SU-DHL-6 (cell line): ENCODE data around the gene PYGB.

Experiments
- H2AFZ ChIP-seq: fragments of 200-600 bp; sonication (generic); 2 replicates; pipeline ENCODE4 v1.6.1; 2014; ENCODE audit warnings: low read depth, mild to moderate bottlenecking, moderate library complexity, mixed read lengths, antibody characterized with exemption, low read length; ENCODE audit not compliant: severe bottlenecking
- H3F3A ChIP-seq: fragments of 200-600 bp; shearing (Covaris generic); 2 replicates; pipeline ENCODE4 v1.6.0; 2016; ENCODE audit warnings: antibody characterized with exemption, mild to moderate bottlenecking; ENCODE audit not compliant: insufficient read depth
- H3K27ac ChIP-seq: fragments of 200-600 bp; sonication (generic); 2 replicates; pipeline ENCODE4 v1.5.1; 2016; ENCODE audit warnings: low read depth, mild to moderate bottlenecking, low read length, moderate library complexity, mixed read lengths
- H3K27me3 ChIP-seq: fragments of 200-600 bp; sonication (generic), shearing (Covaris generic); 2 replicates; pipeline ENCODE4 v1.6.0; 2014; ENCODE audit warnings: mild to moderate bottlenecking, low read length
- H3K36me3 ChIP-seq: fragments of 200-600 bp; sonication (generic); 2 replicates; pipeline ENCODE4 v1.6.1; 2014; ENCODE audit warnings: mild to moderate bottlenecking, low read length, mixed read lengths
- H3K4me2 ChIP-seq: fragments of 300-600, 200-600 bp; shearing (Covaris generic), sonication (generic); 2 replicates; pipeline ENCODE4 v1.6.0; 2014; ENCODE audit warnings: low read length, low read depth, mild to moderate bottlenecking; ENCODE audit not compliant: poor library complexity, severe bottlenecking
- H3K4me3 ChIP-seq: fragments of 200-600 bp; sonication (generic); 2 replicates; pipeline ENCODE4 v1.5.1; 2014; ENCODE audit warnings: antibody characterized with exemption, low read length, mild to moderate bottlenecking, mixed read lengths; ENCODE audit not compliant: insufficient read depth, poor library complexity, severe bottlenecking
- H3K79me2 ChIP-seq: fragments of 200-600 bp; sonication (generic); 2 replicates; pipeline ENCODE4 v1.6.1; 2014; ENCODE audit warnings: mild to moderate bottlenecking, low read length, moderate library complexity; ENCODE audit not compliant: insufficient read depth
- H3K9ac ChIP-seq: fragments of 200-600 bp; sonication (generic); 2 replicates; pipeline ENCODE4 v1.7.0; 2014; ENCODE audit warnings: mild to moderate bottlenecking, low read length
- H3K9me2 ChIP-seq: fragments of 200-600 bp; sonication (generic); replicated peaks from 2 replicates; pipeline ENCODE4 v1.6.1; 2014; ENCODE audit warnings: low read length; ENCODE audit not compliant: insufficient read depth
- H3K9me3 ChIP-seq: fragments of 200-600 bp; sonication (generic); 2 replicates; pipeline ENCODE4 v1.6.1; 2014; ENCODE audit warnings: low read length, mixed read lengths; ENCODE audit not compliant: insufficient read depth
- H4K20me1 ChIP-seq: fragments of 200-600 bp; sonication (generic); 2 replicates; pipeline ENCODE4 v1.6.1; 2014; ENCODE audit warnings: low read depth, mild to moderate bottlenecking, antibody characterized with exemption, low read length, moderate library complexity, mixed read lengths
- CTCF ChIP-seq: fragments of 200-600 bp; sonication (generic); IDR thresholded peaks from one replicate; pipeline ENCODE4 v1.5.1; 2017; ENCODE audit warnings: antibody characterized with exemption, mild to moderate bottlenecking, low read length, moderate library complexity; ENCODE audit not compliant: insufficient read depth, poor library complexity, severe bottlenecking
- EZH2phosphoT487 ChIP-seq: fragments of 200-600 bp; sonication (generic), shearing (Covaris generic); conservative IDR thresholded peaks from 2 replicates; pipeline ENCODE4 v1.6.1; 2018; ENCODE audit warnings: mild to moderate bottlenecking, antibody characterized with exemption, low read length, moderate library complexity, mixed read lengths

The PYGB gene

GRCh38 chr20:25271486-25272222, 23.8 kb downstream of the PYGB start:
- Histone ChIP-seq H3K4me2 (no peak overlapping the region), H3K27ac (no peak overlapping the region), H3K9me2 (no peaks in the 10 kb centered on the region), H3K4me3 (no peak overlapping the region), H3K27me3 (no peaks in the 10 kb centered on the region), H3K9me3 (no peaks in the 10 kb centered on the region), H3K9ac (no peak overlapping the region), H3F3A (no peaks in the 10 kb centered on the region), H4K20me1 (peaks cover 12% of the 10 kb centered on the region; the same call in 1 of the 2 replicates), H3K36me3 (no peaks in the 10 kb centered on the region), H2AFZ (no peak overlapping the region), H3K79me2 (no peaks in the 10 kb centered on the region)
- TF ChIP-seq EZH2phosphoT487 = no peak
- no peak for TF ChIP-seq CTCF

- H3K9ac ChIP-seq = no peak overlapping the region
- no peaks in the 10 kb centered on the region for H3K27me3 ChIP-seq
- no peaks in the 10 kb centered on the region for H3F3A ChIP-seq
- no peaks in the 10 kb centered on the region for H3K79me2 ChIP-seq
- TF ChIP-seq CTCF (no peak), EZH2phosphoT487 (no peak)
- H3K36me3 ChIP-seq = no peaks in the 10 kb centered on the region
- no peaks in the 10 kb centered on the region for H3K9me3 ChIP-seq
- no peaks in the 10 kb centered on the region for H3K9me2 ChIP-seq
- H3K27ac ChIP-seq = no peak overlapping the region
- H4K20me1 ChIP-seq = 0 out of 2 replicates have a peak, but pooled peaks cover 6% of the 10 kb centered on the region
- H2AFZ ChIP-seq = no peak overlapping the region
- no peak overlapping the region for H3K4me2 ChIP-seq
- no peak overlapping the region for H3K4me3 ChIP-seq
Observed at GRCh38 chr20:25272223-25273000, 24.5 kb downstream of the PYGB start.

- Histone ChIP-seq H3K9me3 (no peaks in the 10 kb centered on the region), H3K4me2 (no peak overlapping the region), H3K4me3 (no peak overlapping the region), H4K20me1 (0 out of 2 replicates have a peak, but pooled peaks cover 6% of the 10 kb centered on the region), H3K9ac (no peak overlapping the region), H3K79me2 (no peaks in the 10 kb centered on the region), H3K27me3 (no peaks in the 10 kb centered on the region), H3F3A (no peaks in the 10 kb centered on the region), H2AFZ (no peak overlapping the region), H3K36me3 (no peaks in the 10 kb centered on the region), H3K9me2 (no peaks in the 10 kb centered on the region), H3K27ac (no peak overlapping the region)
- no peak for TF ChIP-seq EZH2phosphoT487
- no peak for TF ChIP-seq CTCF
Observed at GRCh38 chr20:25273046-25273445, 25.2 kb downstream of the PYGB start.
